GM10266 (cell line): Measurements from ENCODE around the gene OLFM2.

Source experiments
- DNase-seq: peaks from one replicate; pipeline ENCODE4 v3.0.0; 2012; ENCODE audit errors: extremely low spot score
- TF ChIP-seq, protein P1 (sequence below): IDR thresholded peaks from 2 replicates; pipeline ENCODE4 v1.5.1; 2012; ENCODE audit warnings: mild to moderate bottlenecking, low read depth; ENCODE audit not compliant: control insufficient read depth, insufficient read depth; ENCODE audit errors: missing control alignments

The OLFM2 gene

GRCh38 chr19:9914315-9915207 is 21.8 kb downstream of the OLFM2 start:
- peak; percentile 90 for DNase-seq
- TF ChIP-seq, protein P1, sequence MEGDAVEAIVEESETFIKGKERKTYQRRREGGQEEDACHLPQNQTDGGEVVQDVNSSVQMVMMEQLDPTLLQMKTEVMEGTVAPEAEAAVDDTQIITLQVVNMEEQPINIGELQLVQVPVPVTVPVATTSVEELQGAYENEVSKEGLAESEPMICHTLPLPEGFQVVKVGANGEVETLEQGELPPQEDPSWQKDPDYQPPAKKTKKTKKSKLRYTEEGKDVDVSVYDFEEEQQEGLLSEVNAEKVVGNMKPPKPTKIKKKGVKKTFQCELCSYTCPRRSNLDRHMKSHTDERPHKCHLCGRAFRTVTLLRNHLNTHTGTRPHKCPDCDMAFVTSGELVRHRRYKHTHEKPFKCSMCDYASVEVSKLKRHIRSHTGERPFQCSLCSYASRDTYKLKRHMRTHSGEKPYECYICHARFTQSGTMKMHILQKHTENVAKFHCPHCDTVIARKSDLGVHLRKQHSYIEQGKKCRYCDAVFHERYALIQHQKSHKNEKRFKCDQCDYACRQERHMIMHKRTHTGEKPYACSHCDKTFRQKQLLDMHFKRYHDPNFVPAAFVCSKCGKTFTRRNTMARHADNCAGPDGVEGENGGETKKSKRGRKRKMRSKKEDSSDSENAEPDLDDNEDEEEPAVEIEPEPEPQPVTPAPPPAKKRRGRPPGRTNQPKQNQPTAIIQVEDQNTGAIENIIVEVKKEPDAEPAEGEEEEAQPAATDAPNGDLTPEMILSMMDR: peak; percentile 78

DNA sequence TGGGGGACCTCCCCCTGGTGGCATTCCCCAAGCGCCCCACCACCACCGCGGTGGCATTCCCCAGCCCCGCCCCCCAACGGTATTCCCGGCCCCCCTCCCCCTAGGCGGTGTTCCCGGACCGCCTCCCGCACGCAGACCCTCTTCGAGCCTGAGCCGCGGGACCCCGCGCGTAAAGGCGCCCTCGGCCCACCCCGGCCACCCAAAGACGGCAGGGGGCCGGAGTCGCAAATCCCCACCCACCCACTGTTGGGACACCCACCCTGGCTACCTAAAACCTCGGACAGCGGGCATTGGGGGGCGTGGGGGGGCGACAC is 22.4 kb downstream of the OLFM2 start:
- no peak for DNase-seq
- TF ChIP-seq, protein P1: no peak

DNA sequence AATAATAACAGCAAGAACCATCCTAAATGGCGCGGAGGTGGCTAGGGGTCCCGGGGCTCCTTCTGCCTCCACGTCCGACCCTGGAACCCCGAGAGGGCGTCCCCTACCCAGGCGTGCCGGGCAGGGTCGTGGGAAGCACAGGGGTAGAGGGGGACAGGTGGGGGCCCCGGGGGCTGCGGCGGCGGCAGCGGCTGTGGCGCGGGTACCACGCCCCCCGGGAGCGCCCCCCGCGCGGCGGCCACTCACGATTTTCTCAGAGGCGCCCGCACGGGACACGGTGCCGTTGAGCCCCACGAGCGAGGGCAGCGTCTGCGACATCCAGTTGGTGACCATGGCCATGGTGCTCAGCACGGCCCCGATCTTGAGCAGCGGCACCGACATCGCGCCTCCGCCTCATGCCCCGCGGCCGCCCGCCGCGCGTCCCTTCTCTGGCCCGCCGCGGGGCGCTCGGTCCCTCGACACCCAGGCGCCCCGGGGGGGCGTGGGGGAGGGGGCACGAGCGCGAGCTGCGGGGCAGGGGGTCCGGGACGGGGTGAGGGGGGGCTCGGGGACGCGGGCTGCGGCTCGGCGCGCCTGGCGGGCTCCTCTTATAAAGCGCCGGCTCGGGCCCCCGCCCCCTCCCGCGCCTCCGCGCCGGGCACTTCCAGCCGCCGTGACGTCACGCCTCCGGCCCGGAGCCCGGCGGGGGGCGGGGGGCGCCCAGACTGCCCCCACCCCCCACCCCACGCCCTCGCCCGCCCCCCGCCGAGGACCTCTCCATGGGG is 22.9 kb downstream of the OLFM2 start:
- no peak for DNase-seq
- TF ChIP-seq, protein P1: no peak

GRCh38 chr19:9912551-9913236 is 23.6 kb downstream of the OLFM2 start:
- DNase-seq: no peak
- TF ChIP-seq, protein P1: no peak

DNA sequence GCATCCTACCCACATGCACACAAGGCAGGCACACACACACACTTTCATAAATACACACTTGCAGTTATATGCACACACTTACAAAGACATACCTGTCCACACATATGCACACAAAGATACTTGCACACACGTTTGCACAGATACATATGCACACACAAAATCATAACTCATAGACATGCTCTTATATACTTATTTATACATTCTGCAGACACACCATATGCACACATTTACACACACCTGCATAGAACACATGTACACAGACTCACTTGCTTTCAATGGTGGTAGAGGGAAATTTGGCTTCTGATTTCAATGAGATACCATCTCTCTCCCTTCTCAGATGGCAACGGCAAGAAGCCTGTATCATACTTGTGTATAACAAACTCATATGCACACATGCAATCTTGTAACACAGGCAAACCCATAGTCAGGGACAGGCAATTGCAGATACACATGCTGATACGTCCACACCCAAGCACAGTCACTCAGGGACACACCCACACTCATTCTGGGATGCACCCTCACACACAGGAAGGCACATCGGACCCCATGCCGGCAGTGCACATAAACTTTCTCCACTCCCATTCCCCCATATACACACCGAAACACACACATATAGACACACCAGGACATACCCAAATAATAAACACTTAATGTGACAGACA is 24.7 kb downstream of the OLFM2 start:
- no peak for DNase-seq
- TF ChIP-seq, protein P1: no peak

DNA sequence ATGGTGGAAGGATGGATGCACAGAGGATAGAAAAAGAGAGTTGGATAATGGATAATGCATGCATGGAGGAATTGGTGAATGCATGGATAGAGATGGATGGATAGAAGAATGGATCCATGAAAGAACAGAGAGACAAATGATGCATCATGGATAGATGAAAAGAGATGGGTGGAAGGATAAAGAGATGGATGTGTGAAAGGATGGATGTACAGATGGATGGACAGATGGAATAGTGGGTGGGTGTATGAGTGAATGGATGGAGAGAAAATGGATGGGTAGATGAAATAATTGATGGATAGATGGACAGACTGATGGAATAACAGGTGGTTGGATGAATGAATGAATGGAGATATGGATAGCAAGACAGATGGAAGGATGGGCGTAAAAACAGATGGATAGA is 25.7 kb downstream of the OLFM2 start:
- no peak for DNase-seq
- TF ChIP-seq, protein P1: no peak

- DNase-seq: no peak
- TF ChIP-seq, protein P1: no peak
Observed at GRCh38 chr19:9909251-9909650, 27.1 kb downstream of the OLFM2 start.
